GM21825 (cell line): ENCODE measurements around the gene NOS1.

Experiments
- ATAC-seq: cut with Tn5 transposase; IDR thresholded peaks from one replicate; pipeline ENCODE4 v1.9.1; 2021; ENCODE audit warnings: mild to moderate bottlenecking, moderate library complexity; ENCODE audit not compliant: unreplicated experiment

NOS1 gene

DNA sequence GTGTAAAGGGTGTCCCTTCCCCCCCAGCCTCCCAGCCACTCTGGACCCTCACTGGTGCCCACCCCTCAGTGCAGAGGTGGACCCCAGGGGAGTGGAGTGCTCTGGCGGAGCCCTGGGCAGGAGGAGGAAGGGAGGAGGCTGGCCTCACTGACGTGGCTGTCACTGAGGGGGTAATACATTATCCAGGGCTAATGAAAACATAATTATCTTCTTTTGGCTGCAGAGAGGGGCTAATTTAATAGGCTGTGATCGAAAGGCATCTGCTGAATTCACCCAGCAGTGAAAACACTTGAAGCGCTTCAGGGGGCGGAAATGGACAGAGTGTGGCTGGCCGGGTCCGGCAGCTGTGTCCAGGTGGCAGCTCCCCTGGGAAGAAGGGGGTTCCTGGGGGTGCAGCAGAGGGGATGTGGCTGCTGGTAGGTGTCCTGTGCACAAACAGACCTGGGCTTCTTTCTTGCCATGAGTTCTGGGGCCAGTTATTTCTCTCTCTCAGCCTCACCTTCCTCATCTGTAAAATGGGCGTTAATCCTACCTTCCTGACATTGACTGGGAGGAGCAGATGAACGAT lies 3.7 kb upstream of the NOS1 start:
- ATAC-seq, result no peak

GRCh38 chr12:117363953-117364486 lies 2.6 kb upstream of the NOS1 start:
- ATAC-seq, result no peak

DNA sequence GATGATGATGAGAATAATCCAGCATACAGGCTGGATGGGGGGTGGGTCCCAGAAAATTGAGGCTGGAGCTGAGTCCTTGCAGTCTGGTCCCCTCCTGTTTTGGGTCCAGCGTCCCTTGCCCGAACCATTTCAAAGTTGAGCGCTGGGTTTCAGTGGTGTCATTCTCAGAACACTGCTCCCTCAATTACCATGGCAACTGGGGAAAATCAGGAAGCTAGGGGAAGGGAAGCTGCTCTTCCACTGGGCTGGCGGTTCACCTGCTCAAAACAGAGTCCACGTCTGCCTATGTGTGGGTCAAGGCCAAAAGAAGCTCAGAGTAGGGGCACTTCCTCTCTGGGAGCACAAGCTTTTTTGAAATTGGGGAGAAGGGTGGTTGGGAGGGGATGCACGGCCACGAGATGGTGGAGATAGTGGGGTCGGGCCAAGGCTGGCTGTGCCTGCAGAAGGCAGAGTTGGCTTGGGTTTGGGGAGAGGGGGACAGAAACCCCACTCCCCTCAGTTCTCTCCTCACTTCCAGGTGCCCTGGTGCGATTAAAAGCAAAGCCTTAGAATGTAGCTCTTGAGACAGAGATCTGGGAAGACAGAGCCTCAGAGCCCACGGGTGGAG lies 1.7 kb upstream of the NOS1 start:
- no peak for ATAC-seq

GRCh38 chr12:117362391-117362790 lies 965 bp upstream of the NOS1 start:
- ATAC-seq, result no peak

DNA sequence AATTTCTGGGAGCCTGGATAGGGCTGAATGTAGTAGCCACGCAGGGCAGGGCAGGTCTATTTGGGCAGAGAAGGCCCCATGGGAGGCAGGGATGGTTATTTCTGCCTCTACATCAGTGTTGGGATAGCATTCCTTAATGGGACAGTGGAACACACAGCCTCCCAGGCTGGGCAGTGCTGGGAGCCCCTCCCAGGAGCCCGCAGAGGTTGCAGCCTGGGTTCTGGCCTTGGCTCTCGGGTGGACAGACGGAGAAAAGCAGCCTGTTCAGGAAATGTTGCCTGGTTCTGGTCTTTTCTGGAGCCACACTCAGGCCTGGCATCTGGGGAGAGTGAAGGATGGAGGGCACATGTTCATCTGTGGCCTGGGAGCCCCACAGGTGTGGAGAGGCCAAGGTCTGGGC lies 479 bp upstream of the NOS1 start:
- ATAC-seq, result no peak

DNA sequence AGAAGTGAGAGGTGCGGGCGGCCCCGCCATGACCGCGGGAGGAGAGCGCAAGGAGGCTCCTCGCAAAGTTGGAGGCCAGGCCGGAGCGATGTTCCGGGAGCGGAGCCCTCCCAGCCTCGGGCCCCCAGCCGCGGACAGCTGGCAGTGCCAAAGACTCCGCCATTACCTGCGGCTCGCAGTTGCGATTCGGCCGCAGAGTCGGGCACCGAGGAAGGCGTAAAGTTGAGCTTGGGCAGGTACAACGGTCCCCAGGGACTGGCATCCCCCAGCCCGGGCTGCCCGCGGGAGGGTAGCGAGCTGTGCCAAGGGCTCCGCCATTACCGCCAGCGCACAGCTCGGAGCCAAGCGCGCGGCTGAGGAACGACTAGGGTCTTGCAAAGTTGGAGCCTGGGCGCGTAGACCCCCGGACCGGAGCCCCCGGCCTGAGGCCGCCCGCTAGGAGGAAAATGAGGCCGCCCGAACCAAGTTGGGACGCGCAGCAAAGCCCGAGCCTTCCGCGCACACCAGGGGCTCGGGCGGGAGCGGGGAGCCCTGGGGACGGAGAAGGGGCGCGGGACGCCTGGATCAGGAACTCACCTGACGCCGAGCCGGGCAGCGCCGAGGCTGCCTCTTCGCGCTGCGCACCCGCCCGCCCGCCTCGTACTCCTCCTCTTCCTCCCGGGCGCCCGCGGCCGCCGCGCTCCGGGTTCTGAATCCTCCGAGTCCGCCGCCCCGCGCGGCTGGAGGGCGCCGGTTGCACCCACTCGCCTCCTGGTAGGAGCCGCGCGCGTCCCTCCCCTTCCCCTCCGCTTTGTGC lies 677 bp downstream of the NOS1 start:
- no peak for ATAC-seq

- no peak for ATAC-seq
These were observed 1.2 kb downstream of the NOS1 start for GRCh38 chr12:117360222-117360550.

DNA sequence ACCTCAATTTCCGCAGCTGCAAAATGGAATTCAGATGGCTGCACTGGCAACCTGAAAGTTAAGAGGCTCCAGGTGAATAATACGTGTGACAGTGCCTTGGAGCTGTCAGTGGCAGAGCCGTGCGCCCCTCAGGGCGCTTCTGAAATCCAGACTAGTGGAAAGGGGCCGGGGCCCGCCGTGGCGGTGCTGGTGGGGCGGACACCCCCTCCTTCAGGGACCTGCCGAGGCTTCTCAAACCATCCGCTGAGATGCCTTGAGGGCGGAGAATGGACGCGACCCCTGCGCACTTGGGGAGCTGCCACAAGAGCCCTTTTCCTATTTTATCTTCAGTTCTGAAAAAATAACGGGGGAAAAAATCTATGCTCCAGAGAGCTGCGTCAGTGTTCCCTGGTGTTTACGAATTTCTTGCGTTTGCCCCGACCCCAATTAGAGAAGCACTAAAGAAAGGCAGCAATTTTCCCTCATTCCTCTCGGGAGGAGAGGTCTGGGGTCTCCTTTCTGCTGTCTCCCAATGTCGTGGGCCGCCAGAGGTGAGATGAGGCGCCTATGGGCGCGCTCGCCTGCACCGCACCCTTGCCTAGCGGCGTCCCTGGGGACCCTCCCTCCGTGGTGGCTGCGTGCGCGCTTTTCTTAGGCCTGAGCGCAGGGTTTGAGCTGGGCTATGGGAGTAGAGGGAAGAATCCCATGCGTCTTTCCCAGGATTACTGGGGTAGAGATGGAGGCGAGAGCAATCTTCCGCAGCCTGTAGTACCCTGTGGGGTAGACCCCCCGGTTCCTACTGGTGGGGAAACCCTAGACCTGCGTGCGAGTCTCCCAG lies 2.2 kb downstream of the NOS1 start:
- no peak for ATAC-seq

GRCh38 chr12:117356048-117356447 lies 5.4 kb downstream of the NOS1 start:
- no peak for ATAC-seq

DNA sequence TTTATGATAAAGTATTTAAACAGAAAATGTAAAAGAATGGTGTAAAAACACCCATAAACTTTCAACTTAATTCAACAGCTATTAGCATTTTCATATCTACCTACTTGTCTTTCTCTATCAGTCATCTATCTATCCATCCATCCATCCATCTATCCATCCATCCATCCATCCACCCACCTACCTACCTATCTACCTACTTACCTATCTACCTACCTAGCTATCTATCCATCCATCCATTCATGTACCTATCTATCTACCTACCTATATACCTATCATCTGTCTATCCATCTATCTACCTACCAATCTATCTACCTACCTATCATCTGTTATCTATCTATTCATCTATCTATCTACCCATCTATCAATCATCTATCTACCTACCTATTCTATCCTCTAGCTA lies 8.5 kb downstream of the NOS1 start:
- ATAC-seq, result no peak

DNA sequence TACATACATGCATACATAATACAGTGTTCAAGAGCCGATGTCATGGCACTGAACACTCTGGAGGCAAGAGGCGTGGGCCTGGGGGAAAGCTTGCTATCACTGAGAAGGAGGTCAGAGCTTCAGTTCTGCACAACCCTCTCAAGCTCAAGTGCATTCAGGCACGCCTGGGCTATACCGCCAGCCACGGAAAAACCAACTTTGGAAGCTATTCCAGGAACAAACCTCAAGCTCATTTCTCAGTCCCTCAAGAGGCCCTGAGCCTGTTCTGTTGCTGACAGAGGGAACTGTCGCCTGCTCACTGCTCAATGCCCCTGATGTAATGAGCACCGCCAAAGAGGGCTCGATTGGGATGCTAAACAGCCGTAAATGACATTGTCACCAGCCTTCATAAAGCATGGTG lies 9.2 kb downstream of the NOS1 start:
- ATAC-seq, result no peak

DNA sequence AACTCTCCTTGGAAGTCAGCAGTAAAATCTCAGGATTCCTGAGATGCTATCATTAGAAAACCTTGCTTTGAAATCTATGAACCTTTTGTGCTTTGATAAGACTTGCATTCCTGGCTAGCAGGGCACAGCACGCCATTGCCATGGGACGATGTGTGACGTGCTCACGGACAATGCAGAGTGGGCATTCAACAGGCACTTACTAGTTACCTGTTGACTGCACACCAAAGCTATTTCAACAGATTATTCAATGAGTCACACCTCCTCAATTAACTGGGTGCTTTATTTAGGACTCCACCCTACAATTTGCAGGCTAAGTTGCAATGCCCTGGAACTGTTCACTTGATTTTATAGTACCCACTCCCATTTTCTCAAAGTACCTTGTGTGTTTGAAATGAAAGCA lies 11.3 kb downstream of the NOS1 start:
- ATAC-seq, result no peak

- no peak for ATAC-seq
These were observed 13.8 kb downstream of the NOS1 start for GRCh38 chr12:117347588-117347987.

DNA sequence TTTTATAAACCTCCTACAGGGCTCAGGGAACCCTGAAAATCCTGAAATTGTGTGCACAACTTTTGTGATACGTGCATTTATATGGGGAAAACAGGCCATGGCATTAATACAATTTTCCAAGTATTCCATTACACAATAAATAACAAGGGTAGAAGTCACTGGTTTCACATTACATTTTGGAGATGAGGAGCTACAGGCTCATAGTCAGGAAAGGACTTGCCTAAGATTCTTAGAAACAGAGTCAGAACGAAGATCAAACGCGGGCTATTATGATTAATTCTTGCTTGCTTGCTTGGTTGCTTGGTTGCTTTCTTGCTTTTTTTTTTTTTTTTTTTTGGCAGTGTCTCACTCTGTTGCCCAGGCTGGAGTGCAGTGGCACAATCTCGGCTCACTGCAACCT lies 16.7 kb downstream of the NOS1 start:
- no peak for ATAC-seq

DNA sequence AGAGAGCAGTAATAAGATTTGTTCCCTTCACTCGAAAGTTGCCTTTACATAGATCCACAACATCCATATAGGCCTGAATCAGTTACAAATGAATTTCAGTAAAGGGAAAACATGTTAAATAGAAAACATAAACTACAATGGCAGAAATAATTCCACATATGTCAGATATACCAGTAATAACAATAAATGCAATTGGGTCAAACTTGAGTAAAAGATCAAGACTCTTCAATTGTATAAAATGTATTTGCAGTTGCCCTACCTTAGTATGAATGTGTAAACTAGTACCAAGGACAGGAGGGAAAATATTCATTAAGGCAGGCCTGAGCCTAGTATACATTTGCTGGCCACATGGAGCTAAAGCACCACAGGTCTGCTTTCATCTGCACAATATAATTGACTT lies 17.6 kb downstream of the NOS1 start:
- no peak for ATAC-seq

GRCh38 chr12:117343296-117343695 lies 18.1 kb downstream of the NOS1 start:
- ATAC-seq, result no peak

DNA sequence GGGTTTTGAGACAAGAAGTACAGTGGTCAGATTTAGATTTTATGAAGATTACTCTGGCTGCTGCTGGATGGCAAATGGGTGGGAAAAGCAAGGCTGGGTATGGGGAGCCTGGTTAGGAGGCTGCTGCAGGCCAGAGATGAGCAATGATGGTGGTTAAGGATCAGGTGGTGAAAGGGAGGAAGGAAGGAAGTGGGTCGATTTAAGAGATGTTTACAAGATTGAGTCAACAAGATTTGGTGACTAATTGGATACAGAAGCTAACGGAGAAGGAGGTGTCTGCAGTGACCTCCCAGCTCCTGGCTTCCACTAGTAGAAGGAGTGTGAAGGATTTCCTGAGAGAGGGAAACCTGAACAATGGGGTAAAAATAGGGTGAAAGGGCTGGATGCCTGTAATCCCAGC lies 18.7 kb downstream of the NOS1 start:
- no peak for ATAC-seq

DNA sequence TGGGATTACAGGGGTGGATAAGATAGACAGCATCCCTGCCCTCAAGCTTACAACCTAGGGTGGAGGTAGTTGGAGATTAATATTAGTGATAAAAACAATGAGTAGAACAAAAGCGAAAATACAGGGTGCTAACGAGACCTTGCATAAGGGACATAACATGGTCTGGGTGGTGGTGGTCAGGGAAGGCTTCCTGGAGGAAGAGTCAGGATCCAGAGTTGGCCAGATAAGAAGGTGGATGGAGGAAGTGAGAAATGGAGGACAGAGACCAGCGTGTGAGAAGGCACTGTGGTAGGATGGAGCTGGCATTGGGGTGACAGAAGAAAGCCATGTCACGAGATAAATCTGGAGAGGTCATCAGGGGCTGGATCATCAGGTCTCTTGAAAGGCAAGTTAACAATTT lies 19.2 kb downstream of the NOS1 start:
- ATAC-seq, result no peak

GRCh38 chr12:117339104-117339503 lies 22.3 kb downstream of the NOS1 start:
- ATAC-seq, result no peak

- ATAC-seq, result no peak
These were observed 26.4 kb downstream of the NOS1 start for GRCh38 chr12:117334855-117335587.

DNA sequence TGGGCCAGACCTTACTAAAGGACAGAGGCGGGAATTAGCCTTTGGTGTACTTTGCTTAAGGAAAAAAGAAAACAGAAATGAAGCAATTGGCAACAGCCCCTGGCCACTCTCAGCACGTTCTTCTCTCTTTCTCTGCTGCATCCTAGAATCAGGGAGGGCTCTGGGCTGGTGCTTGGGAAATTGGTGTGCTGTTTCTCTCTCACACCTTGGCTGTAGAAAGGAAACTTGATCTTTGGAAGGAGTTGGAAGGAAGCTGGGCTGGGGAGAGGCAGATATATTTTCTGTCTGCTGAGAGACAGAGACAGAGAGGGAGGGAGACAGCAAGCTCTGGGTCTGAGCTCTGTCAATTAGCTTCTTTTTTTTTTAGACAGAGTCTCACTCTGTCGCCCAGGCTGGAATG lies 27.4 kb downstream of the NOS1 start:
- no peak for ATAC-seq
